Right lung (tissue), 5 donors: Measurements from ENCODE around the gene PERCC1. TPM values are rescaled to one million over a fixed set of nuclear protein-coding genes. Genes with fewer than 3 reads are reported as not detected.
A peak's percentile ranks its signal among the peaks of the same experiment; 100 is the strongest.
"Not testable (repeated sequence)": the region's sequence is repeated elsewhere in the genome, so short reads cannot be mapped to it uniquely, and the experiment has no call there.

ENCODE experiments used
- DNase-seq, 2 donors: peaks; one replicate each; pipeline ENCODE4 v3.0.0-alpha.2; 2013
- polyA plus RNA-seq, 5 donors: library from polyadenylated mRNA; unstranded; fragments of 120-200 nt; gene quantifications; one replicate each; pipeline versions ENCODE4 v1.2.1 to v1.2.3, GENCODE V29; 2013; ENCODE audit warnings: inconsistent platforms in 1 of 5, low replicate concordance in 1 of 5; ENCODE audit not compliant: insufficient read length in 5 of 5, insufficient read depth in 1 of 5

PERCC1 gene
- polyA plus RNA-seq, 5 donors, result 0.81 to 3.6 (median 3.2) TPM

GRCh38 chr16:1468426-1468810 lies 37.5 kb downstream of the PERCC1 start:
- no peak for DNase-seq

GRCh38 chr16:1469141-1469540 lies 38.3 kb downstream of the PERCC1 start:
- DNase-seq, result not testable (repeated sequence)

GRCh38 chr16:1469693-1470201 lies 38.9 kb downstream of the PERCC1 start:
- no peak for DNase-seq

GRCh38 chr16:1470481-1471251 lies 39.8 kb downstream of the PERCC1 start:
- DNase-seq, result no peak

- no peak for DNase-seq
Measured at GRCh38 chr16:1471569-1472194, 40.8 kb downstream of the PERCC1 start.

GRCh38 chr16:1472974-1473373 lies 42.1 kb downstream of the PERCC1 start:
- no peak for DNase-seq

GRCh38 chr16:1474082-1474795 lies 43.4 kb downstream of the PERCC1 start:
- no peak for DNase-seq

GRCh38 chr16:1474796-1475551 lies 44.1 kb downstream of the PERCC1 start, which contains the start of gene CLCN7:
TSS of gene CLCN7 (minus strand) at chr16:1475028. CDS start at chr16:1474974, 54 bp downstream.
- peak; percentile 79 to 82 for DNase-seq

GRCh38 chr16:1475552-1476114 lies 44.8 kb downstream of the PERCC1 start:
- DNase-seq, result no peak

GRCh38 chr16:1477033-1477432 lies 46.2 kb downstream of the PERCC1 start:
- no peak for DNase-seq

GRCh38 chr16:1478937-1479336 lies 48.1 kb downstream of the PERCC1 start:
- DNase-seq, result not testable (repeated sequence)

- no peak for DNase-seq
Measured at GRCh38 chr16:1481906-1482835, 51.3 kb downstream of the PERCC1 start.

Other genes with a start within 250 kb of the PERCC1 start
- gene TPSG1, start 205.8 kb upstream of the PERCC1 start, polyA plus RNA-seq, result under 1 TPM in 4 of 5 donors, not detected in 1; 0.29 to 0.60 (median 0.37) TPM
- gene TPSB2, start 200.9 kb upstream of the PERCC1 start, polyA plus RNA-seq, result under 1 TPM in 3 of 5 donors, not detected in 2; 0.13 to 0.19 (median 0.19) TPM
- gene TPSAB1, start 190.4 kb upstream of the PERCC1 start, polyA plus RNA-seq, result under 1 TPM in 1 of 5 donors, not detected in 4; 0.27 TPM
- gene TPSD1, start 175.0 kb upstream of the PERCC1 start, polyA plus RNA-seq, result under 1 TPM in 1 of 5 donors, not detected in 4; 0.15 TPM
- 100 to 1,000 TPM; 148 to 169 (median 160) TPM for gene UBE2I, start 121.4 kb upstream of the PERCC1 start, polyA plus RNA-seq
- 1 to 10 TPM; 2.2 to 6.9 (median 4.2) TPM for gene BAIAP3, start 97.4 kb upstream of the PERCC1 start, polyA plus RNA-seq
- 10 to 100 TPM; 30.4 to 68.5 (median 42.7) TPM for gene TSR3, start 79.2 kb upstream of the PERCC1 start, polyA plus RNA-seq
- gene GNPTG, start 79.1 kb upstream of the PERCC1 start, polyA plus RNA-seq, result 10 to 100 TPM; 28.2 to 56.6 (median 45.1) TPM
- 10 to 100 TPM; 16.5 to 25.1 (median 19.0) TPM for gene UNKL, start 16.4 kb upstream of the PERCC1 start, polyA plus RNA-seq
- gene UQCC4, start 10.3 kb upstream of the PERCC1 start, polyA plus RNA-seq, result 10 to 100 TPM; 10.7 to 16.2 (median 12.1) TPM
- 1 to 10 TPM; 4.0 to 10.0 (median 9.4) TPM for gene CCDC154, start 13.5 kb downstream of the PERCC1 start, polyA plus RNA-seq
- gene CLCN7, start 44.0 kb downstream of the PERCC1 start, polyA plus RNA-seq, result 10 to 100 TPM; 21.5 to 42.1 (median 28.5) TPM
- under 1 TPM in 2 of 5 donors, not detected in 3; 0.15 to 0.18 TPM for gene PTX4, start 57.9 kb downstream of the PERCC1 start, polyA plus RNA-seq
- gene TELO2, start 62.3 kb downstream of the PERCC1 start, polyA plus RNA-seq, result 10 to 100 TPM; 18.0 to 51.4 (median 35.5) TPM
- gene TMEM204, start 102.6 kb downstream of the PERCC1 start, polyA plus RNA-seq, result 10 to 100 TPM; 15.3 to 25.1 (median 17.9) TPM
- gene IFT140, start 181.0 kb downstream of the PERCC1 start, polyA plus RNA-seq, result 10 to 100 TPM; 26.8 to 36.6 (median 28.8) TPM
- 10 to 100 TPM; 19.7 to 27.7 (median 24.5) TPM for gene CRAMP1, start 181.3 kb downstream of the PERCC1 start, polyA plus RNA-seq
- gene JPT2, start 247.2 kb downstream of the PERCC1 start, polyA plus RNA-seq, result 10 to 100 TPM; 64.2 to 77.3 (median 73.7) TPM